ENCODE measurements around the gene TMED6. TPM values are rescaled to one million over a fixed set of nuclear protein-coding genes. Genes with fewer than 3 reads are reported as not detected.
A peak's percentile ranks its signal among the peaks of the same experiment; 100 is the strongest.

TMED6 gene
- total and polyA plus RNA-seq, 2 experiments from 2014 or later, result 0.29 TPM; not detected in 1

DNA sequence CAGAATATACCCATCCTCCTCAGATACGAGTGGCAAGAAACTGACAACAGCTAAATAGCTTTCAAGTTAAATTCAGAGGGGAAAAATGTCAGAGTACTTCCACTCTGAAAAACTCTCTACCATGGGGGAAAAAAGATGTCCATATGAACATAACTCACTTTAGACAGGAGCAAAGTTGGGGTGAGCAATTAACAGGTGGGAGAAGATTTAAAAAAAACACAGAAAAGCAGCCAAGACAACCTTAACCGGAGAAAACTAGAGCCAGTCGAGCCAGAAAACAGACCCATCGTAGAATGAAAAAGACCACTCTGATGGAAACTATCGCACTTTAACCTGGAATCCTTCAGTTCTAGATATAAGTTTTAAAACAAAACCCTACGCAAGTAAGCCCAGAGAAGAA, 33.4 kb upstream of the TMED6 start:
- ATAC-seq (no peak), DNase-seq (ENCODE audit: low spot score) (no peak)
- Mint-ChIP-seq H3K4me1 (peaks cover 6% of the 10 kb centered on the region; the same call in 2 of the 3 replicates), H3K27ac (peak overlapping the region; percentile 93), H3K9me3 (no peaks in the 10 kb centered on the region), H3K27me3 (ENCODE audit: insufficient read depth, low read depth, poor library complexity) (peaks cover 8% of the 10 kb centered on the region), H3K36me3 (ENCODE audit: low read depth) (peaks cover 44% of the 10 kb centered on the region), H3K4me3 (peak overlapping the region; percentile 83)
- peaks cover 5% of the 10 kb centered on the region; the same call in 1 of the 2 replicates for H3K9me2 ChIP-seq (ENCODE audit: insufficient read depth)
- TF ChIP-seq CREB1 (CRISPR knock-in tag; IDR thresholded peaks at IDR 0.05; ENCODE audit: low read depth) (no peak), POLR2AphosphoS5 (IDR thresholded peaks at IDR 0.05; ENCODE audit: low read depth) (no peak)
- H3K27ac ChIP-seq (ENCODE audit: low read depth), result peak overlapping the region; percentile 86; the same call in 1 of the 2 replicates
- H3K4me2 ChIP-seq, result peak overlapping the region; percentile 80
- H3F3A ChIP-seq (replicated peaks; ENCODE audit: low read depth), result peaks cover 18% of the 10 kb centered on the region; the same call in 1 of the 2 replicates
- no peak overlapping the region for H2AFZ ChIP-seq
- H3K36me3 ChIP-seq (ENCODE audit: insufficient read depth), result peaks cover 33% of the 10 kb centered on the region
- H3K79me2 ChIP-seq (replicated peaks; ENCODE audit: insufficient read depth), result peaks cover 41% of the 10 kb centered on the region
- peaks cover 5% of the 10 kb centered on the region for H4K20me1 ChIP-seq (replicated peaks; ENCODE audit: insufficient read depth)
- H3K4me3 ChIP-seq, result peak overlapping the region; percentile 82
- 0 out of 2 replicates have a peak, but pooled peaks cover 3% of the 10 kb centered on the region for H3K4me1 ChIP-seq (ENCODE audit: insufficient read depth)
- H3K27me3 ChIP-seq (ENCODE audit: insufficient read depth), result no peaks in the 10 kb centered on the region

- Histone ChIP-seq H3K27me3 (ENCODE audit: insufficient read depth) (no peaks in the 10 kb centered on the region), H3K9me2 (ENCODE audit: insufficient read depth) (peaks cover 5% of the 10 kb centered on the region; the same call in 1 of the 2 replicates), H3K27ac (ENCODE audit: low read depth) (no peak overlapping the region; the same call in 1 of the 2 replicates), H3K4me2 (no peak overlapping the region), H3F3A (replicated peaks; ENCODE audit: low read depth) (peaks cover 17% of the 10 kb centered on the region; the same call in 1 of the 2 replicates), H3K36me3 (ENCODE audit: insufficient read depth) (peaks cover 47% of the 10 kb centered on the region), H2AFZ (no peak overlapping the region), H3K4me3 (no peak overlapping the region), H3K79me2 (replicated peaks; ENCODE audit: insufficient read depth) (peaks cover 41% of the 10 kb centered on the region), H3K4me1 (ENCODE audit: insufficient read depth) (0 out of 2 replicates have a peak, but pooled peaks cover 3% of the 10 kb centered on the region), H4K20me1 (replicated peaks; ENCODE audit: insufficient read depth) (peaks cover 10% of the 10 kb centered on the region)
- H3K27ac Mint-ChIP-seq, result no peak overlapping the region
- DNase-seq (ENCODE audit: low spot score), result no peak
- H3K4me3 Mint-ChIP-seq, result no peak overlapping the region; the same call in 2 of the 3 replicates
- H3K4me1 Mint-ChIP-seq, result peaks cover 6% of the 10 kb centered on the region; the same call in 2 of the 3 replicates
- H3K9me3 Mint-ChIP-seq, result no peaks in the 10 kb centered on the region
- H3K36me3 Mint-ChIP-seq (ENCODE audit: low read depth), result peaks cover 66% of the 10 kb centered on the region
- peaks cover 8% of the 10 kb centered on the region for H3K27me3 Mint-ChIP-seq (ENCODE audit: insufficient read depth, low read depth, poor library complexity)
- no peak for ATAC-seq
- TF ChIP-seq, protein P1, sequence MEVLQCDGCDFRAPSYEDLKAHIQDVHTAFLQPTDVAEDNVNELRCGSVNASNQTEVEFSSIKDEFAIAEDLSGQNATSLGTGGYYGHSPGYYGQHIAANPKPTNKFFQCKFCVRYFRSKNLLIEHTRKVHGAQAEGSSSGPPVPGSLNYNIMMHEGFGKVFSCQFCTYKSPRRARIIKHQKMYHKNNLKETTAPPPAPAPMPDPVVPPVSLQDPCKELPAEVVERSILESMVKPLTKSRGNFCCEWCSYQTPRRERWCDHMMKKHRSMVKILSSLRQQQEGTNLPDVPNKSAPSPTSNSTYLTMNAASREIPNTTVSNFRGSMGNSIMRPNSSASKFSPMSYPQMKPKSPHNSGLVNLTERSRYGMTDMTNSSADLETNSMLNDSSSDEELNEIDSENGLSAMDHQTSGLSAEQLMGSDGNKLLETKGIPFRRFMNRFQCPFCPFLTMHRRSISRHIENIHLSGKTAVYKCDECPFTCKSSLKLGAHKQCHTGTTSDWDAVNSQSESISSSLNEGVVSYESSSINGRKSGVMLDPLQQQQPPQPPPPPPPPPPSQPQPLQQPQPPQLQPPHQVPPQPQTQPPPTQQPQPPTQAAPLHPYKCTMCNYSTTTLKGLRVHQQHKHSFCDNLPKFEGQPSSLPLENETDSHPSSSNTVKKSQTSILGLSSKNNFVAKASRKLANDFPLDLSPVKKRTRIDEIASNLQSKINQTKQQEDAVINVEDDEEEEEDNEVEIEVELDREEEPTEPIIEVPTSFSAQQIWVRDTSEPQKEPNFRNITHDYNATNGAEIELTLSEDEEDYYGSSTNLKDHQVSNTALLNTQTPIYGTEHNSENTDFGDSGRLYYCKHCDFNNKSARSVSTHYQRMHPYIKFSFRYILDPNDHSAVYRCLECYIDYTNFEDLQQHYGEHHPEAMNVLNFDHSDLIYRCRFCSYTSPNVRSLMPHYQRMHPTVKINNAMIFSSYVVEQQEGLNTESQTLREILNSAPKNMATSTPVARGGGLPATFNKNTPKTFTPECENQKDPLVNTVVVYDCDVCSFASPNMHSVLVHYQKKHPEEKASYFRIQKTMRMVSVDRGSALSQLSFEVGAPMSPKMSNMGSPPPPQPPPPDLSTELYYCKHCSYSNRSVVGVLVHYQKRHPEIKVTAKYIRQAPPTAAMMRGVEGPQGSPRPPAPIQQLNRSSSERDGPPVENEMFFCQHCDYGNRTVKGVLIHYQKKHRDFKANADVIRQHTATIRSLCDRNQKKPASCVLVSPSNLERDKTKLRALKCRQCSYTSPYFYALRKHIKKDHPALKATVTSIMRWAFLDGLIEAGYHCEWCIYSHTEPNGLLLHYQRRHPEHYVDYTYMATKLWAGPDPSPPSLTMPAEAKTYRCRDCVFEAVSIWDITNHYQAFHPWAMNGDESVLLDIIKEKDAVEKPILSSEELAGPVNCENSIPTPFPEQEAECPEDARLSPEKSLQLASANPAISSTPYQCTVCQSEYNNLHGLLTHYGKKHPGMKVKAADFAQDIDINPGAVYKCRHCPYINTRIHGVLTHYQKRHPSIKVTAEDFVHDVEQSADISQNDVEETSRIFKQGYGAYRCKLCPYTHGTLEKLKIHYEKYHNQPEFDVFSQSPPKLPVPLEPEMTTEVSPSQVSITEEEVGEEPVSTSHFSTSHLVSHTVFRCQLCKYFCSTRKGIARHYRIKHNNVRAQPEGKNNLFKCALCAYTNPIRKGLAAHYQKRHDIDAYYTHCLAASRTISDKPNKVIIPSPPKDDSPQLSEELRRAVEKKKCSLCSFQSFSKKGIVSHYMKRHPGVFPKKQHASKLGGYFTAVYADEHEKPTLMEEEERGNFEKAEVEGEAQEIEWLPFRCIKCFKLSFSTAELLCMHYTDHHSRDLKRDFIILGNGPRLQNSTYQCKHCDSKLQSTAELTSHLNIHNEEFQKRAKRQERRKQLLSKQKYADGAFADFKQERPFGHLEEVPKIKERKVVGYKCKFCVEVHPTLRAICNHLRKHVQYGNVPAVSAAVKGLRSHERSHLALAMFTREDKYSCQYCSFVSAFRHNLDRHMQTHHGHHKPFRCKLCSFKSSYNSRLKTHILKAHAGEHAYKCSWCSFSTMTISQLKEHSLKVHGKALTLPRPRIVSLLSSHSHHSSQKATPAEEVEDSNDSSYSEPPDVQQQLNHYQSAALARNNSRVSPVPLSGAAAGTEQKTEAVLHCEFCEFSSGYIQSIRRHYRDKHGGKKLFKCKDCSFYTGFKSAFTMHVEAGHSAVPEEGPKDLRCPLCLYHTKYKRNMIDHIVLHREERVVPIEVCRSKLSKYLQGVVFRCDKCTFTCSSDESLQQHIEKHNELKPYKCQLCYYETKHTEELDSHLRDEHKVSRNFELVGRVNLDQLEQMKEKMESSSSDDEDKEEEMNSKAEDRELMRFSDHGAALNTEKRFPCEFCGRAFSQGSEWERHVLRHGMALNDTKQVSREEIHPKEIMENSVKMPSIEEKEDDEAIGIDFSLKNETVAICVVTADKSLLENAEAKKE (CRISPR knock-in tag; IDR thresholded peaks at IDR 0.05), result no peak
- TF ChIP-seq STAT1 (IDR thresholded peaks at IDR 0.05; ENCODE audit: unreplicated experiment), result no peak
- TF ChIP-seq EZH2phosphoT487 (IDR thresholded peaks at IDR 0.05; ENCODE audit: unreplicated experiment), result no peak
- no peak for TF ChIP-seq CREB1 (CRISPR knock-in tag; IDR thresholded peaks at IDR 0.05; ENCODE audit: low read depth)
- TF ChIP-seq ZNF114 (CRISPR knock-in tag; IDR thresholded peaks at IDR 0.05), result no peak
- TF ChIP-seq POLR2AphosphoS5 (IDR thresholded peaks at IDR 0.05; ENCODE audit: low read depth), result no peak
- TF ChIP-seq, protein P2, sequence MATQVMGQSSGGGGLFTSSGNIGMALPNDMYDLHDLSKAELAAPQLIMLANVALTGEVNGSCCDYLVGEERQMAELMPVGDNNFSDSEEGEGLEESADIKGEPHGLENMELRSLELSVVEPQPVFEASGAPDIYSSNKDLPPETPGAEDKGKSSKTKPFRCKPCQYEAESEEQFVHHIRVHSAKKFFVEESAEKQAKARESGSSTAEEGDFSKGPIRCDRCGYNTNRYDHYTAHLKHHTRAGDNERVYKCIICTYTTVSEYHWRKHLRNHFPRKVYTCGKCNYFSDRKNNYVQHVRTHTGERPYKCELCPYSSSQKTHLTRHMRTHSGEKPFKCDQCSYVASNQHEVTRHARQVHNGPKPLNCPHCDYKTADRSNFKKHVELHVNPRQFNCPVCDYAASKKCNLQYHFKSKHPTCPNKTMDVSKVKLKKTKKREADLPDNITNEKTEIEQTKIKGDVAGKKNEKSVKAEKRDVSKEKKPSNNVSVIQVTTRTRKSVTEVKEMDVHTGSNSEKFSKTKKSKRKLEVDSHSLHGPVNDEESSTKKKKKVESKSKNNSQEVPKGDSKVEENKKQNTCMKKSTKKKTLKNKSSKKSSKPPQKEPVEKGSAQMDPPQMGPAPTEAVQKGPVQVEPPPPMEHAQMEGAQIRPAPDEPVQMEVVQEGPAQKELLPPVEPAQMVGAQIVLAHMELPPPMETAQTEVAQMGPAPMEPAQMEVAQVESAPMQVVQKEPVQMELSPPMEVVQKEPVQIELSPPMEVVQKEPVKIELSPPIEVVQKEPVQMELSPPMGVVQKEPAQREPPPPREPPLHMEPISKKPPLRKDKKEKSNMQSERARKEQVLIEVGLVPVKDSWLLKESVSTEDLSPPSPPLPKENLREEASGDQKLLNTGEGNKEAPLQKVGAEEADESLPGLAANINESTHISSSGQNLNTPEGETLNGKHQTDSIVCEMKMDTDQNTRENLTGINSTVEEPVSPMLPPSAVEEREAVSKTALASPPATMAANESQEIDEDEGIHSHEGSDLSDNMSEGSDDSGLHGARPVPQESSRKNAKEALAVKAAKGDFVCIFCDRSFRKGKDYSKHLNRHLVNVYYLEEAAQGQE (IDR thresholded peaks at IDR 0.05; ENCODE audit: unreplicated experiment), result no peak
- no peak for TF ChIP-seq EZH2 (IDR thresholded peaks at IDR 0.05; ENCODE audit: low read depth, unreplicated experiment)
- no peak for TF ChIP-seq CTCF (conservative IDR thresholded peaks at IDR 0.05; ENCODE audit: low read depth in 2 of 2)
Measured at GRCh38 chr16:69382421-69382820, 30.8 kb upstream of the TMED6 start.

Data from GM23338 (cell line).